ENCODE measurements around the gene TEAD1.
A peak's percentile ranks its signal among the peaks of the same experiment; 100 is the strongest.

The TEAD1 gene

DNA sequence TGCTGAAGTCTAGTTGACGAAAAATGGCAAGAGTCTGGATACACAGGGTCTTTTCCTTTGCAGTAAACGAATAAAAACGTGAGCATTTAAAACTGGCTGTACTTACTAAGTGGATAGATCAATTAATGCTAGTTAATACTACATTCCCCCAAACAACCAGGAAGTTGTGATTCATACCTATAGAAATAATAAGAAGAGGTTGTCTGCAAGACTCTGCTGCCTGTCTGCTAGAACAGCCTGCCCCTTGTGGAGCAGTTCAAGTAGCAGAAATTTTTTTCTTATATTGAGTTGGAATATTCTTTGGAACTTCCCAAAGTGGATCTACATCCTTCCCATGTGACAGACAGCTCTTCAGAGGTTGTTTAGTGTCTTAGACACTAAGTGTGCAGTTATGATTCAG is 86.8 kb downstream of the TEAD1 start:
- in situ Hi-C loops (cut with HindIII; ENCODE audit: low sequenced_read_pairs), result no loop called here
- TF ChIP-seq, protein P1, sequence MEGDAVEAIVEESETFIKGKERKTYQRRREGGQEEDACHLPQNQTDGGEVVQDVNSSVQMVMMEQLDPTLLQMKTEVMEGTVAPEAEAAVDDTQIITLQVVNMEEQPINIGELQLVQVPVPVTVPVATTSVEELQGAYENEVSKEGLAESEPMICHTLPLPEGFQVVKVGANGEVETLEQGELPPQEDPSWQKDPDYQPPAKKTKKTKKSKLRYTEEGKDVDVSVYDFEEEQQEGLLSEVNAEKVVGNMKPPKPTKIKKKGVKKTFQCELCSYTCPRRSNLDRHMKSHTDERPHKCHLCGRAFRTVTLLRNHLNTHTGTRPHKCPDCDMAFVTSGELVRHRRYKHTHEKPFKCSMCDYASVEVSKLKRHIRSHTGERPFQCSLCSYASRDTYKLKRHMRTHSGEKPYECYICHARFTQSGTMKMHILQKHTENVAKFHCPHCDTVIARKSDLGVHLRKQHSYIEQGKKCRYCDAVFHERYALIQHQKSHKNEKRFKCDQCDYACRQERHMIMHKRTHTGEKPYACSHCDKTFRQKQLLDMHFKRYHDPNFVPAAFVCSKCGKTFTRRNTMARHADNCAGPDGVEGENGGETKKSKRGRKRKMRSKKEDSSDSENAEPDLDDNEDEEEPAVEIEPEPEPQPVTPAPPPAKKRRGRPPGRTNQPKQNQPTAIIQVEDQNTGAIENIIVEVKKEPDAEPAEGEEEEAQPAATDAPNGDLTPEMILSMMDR (IDR thresholded peaks at IDR 0.05; ENCODE audit: low read depth, low read length), result peak; percentile 56
- H3K4me3 ChIP-seq (ENCODE audit: low read depth, low read length), result no peak overlapping the region
- DNase-seq (ENCODE audit: low read depth, low spot score), result peak; percentile 58

DNA sequence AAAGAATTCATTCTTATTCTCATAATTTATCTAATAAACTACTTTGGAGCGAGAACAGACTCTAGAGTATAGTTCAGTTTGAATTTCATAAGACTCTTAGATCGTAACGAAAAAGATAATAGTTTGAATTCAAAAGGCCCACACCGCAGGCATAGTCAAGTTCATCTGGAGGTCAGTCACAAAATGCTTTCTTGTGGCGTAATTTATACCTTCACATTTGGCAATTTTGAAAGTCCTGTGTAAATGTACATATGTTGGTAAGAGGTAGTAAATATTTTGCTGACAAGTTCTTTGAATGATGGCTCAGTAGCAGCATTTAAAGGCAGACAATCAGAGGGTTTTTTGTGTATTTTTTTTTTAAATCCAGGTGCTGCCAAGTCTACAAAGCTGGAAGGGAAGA is 88.1 kb downstream of the TEAD1 start:
- in situ Hi-C loops (cut with HindIII; ENCODE audit: low sequenced_read_pairs), result no loop called here
- DNase-seq (ENCODE audit: low read depth, low spot score), result no peak
- no peak overlapping the region for H3K4me3 ChIP-seq (ENCODE audit: low read depth, low read length)
- TF ChIP-seq, protein P1 (IDR thresholded peaks at IDR 0.05; ENCODE audit: low read depth, low read length), result no peak

DNA sequence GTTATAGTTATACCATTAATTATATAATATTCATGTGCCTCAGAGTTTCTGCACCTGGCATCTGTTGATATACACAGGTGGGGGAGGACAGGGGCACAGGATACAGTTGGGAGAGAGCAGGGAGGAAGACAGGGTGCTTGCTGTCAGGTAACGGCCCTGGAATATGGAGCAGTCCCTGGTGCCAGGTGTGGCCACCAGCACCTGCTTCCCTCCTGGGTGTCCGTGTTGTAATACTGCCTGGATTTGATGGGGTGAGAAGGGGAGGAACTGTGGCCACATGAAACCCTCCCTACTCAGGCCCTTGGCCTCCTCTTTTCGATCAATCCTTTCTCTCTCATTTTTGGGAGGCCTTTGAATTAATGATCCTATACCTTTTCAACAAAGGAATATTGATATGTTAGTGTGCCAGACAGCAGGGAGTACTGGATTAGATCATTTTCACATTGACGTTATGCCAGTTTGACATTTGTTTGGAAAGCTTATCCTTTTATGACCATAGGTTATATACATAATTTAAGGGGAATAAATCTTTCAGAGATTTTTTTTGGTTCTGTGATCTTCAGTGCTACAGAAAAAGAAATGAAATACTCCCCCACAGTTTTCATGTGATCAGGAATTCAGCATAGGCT is 88.6 kb downstream of the TEAD1 start:
- no peak overlapping the region for H3K4me3 ChIP-seq (ENCODE audit: low read depth, low read length)
- TF ChIP-seq, protein P1 (IDR thresholded peaks at IDR 0.05; ENCODE audit: low read depth, low read length), result no peak
- in situ Hi-C loops (cut with HindIII; ENCODE audit: low sequenced_read_pairs), result no loop called here
- DNase-seq (ENCODE audit: low read depth, low spot score), result no peak

DNA sequence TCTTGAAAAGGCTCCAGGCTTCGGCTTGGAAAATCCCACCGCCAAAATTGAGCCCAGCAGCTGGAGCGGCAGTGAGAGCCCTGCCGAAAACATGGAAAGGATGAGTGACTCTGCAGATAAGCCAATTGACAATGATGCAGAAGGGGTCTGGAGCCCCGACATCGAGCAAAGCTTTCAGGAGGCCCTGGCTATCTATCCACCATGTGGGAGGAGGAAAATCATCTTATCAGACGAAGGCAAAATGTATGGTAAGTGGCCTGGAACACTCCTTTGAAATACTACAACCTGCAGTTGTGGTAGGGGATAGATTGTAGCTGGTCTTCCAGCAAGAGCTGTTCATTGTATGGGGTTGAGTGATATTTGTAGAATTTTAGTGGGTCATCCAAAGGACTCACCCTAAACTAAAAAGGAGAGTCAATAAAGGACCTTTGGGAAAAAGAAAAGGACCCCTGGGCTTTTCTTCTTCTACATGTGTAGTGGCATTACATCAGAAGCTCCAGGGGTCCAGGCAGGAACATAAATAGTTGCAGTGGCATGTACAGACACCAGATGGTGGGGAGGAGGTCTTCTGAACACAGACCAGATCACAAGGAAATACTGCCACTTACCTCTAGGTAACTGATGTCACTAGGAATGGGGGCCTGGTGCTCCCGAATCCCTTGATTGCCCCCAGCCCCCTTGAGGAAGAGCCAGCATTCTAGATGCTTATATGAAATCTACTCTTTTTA is 90.1 kb downstream of the TEAD1 start:
- no peak for DNase-seq (ENCODE audit: low read depth, low spot score)
- TF ChIP-seq, protein P1 (IDR thresholded peaks at IDR 0.05; ENCODE audit: low read depth, low read length), result no peak
- in situ Hi-C loops (cut with HindIII; ENCODE audit: low sequenced_read_pairs), result no loop called here

DNA sequence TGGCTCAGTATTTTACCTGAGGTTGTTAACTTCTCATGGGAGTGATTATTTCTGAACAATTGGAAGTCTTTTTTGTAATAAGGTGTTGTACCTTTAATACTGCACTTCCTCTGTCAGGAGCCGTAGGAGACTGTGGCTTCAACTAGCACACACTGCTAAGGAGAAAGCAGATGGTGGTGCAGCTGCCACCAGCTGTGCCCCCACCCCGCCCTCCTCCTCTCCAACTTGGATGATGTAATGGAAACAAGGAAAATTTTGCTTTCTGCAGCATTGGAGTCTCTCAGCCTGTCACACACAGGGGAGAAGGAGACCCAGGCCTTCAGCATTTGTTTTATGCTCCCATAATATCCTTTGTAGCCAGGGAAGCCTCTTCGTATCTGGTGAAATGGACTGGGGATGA is 91.2 kb downstream of the TEAD1 start:
- TF ChIP-seq, protein P1 (IDR thresholded peaks at IDR 0.05; ENCODE audit: low read depth, low read length), result no peak
- no peak overlapping the region for H3K4me3 ChIP-seq (ENCODE audit: low read depth, low read length)
- in situ Hi-C loops (cut with HindIII; ENCODE audit: low sequenced_read_pairs), result no loop called here
- peak; percentile 66 for DNase-seq (ENCODE audit: low read depth, low spot score)

More for the DNA sequence above, 90.1 kb downstream of the TEAD1 start:
- no peak overlapping the region for H3K4me3 ChIP-seq (ENCODE audit: low read depth, low read length)

DNA sequence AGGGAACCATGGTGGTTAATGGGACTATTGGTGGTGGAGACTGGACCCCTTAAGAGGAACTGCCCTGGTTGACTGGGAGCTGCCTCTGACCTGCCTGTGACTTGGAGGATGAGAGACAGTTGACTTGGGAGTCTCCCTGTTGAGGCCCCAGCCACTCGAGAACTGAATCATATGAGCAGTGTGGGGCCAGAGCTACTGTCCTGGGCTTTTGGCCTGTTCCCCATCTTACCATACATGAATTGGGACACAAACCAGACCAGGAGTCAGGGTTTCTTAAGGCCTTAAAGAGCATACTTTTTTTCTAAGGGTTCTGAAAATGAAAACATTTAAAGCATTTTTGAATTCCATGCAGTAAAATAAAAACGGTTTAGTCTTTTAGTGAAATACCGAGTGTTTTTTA is 92.8 kb downstream of the TEAD1 start:
- TF ChIP-seq, protein P1 (IDR thresholded peaks at IDR 0.05; ENCODE audit: low read depth, low read length), result no peak
- DNase-seq (ENCODE audit: low read depth, low spot score), result no peak
- in situ Hi-C loops (cut with HindIII; ENCODE audit: low sequenced_read_pairs), result no loop called here
- H3K4me3 ChIP-seq (ENCODE audit: low read depth, low read length), result no peak overlapping the region
